NCI-H524 treated with DMSO at 0.1 percent for 48 hours (cell line): Measurements from ENCODE around the gene CADM1.

Experiments used
- DNase-seq: peaks from one replicate; lab custom pipeline; 2025; lab: John Stamatoyannopoulos, UW

Gene CADM1

GRCh38 chr11:115180272-115180671, 323.9 kb downstream of the CADM1 start:
- DNase-seq: peak; percentile 24

- no peak for DNase-seq
Measured at GRCh38 chr11:115179636-115180035, 324.6 kb downstream of the CADM1 start.

DNA sequence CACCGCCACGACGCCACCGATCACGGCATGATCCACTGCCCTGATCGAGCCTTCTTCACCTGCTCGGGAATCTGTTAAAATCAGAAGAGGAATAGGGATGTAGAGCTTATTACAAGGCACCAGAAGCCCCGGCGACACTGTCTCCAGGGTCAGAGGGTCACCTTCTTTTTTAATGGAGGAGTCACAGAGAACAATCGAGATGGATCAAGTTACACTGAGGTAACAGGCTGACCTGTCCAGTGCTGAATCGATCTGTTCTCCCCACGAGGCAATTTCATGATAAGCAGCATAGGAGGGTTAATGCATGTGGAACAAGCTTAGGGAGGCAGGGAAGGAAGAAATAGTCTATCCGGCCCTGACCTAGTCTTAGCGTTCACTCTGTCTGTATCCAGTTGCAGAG, 325.5 kb downstream of the CADM1 start:
- DNase-seq: no peak

DNA sequence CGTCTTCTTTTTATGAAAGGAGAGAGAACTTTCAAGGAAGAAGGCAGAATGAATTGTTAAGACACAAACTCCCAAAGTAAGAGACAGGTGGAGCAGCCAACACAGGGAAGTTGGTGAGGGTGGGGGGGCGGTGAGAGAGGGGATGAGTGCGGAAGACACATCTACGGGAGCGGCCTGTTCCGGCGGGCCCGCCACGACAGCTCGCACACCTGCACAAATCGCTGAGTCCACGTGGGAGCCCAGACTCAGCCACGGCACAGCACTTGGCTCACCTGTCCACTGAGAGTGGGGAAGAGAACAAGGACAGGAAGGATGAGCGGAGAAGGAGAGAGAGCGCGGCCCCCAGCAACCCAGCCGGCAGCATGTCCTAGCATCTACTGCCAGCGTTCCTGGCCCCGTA, 331.1 kb downstream of the CADM1 start:
- DNase-seq: no peak

GRCh38 chr11:115170133-115170815, 333.9 kb downstream of the CADM1 start:
- DNase-seq: no peak

- no peak for DNase-seq
Measured at GRCh38 chr11:115169251-115169650, 335.0 kb downstream of the CADM1 start.

DNA sequence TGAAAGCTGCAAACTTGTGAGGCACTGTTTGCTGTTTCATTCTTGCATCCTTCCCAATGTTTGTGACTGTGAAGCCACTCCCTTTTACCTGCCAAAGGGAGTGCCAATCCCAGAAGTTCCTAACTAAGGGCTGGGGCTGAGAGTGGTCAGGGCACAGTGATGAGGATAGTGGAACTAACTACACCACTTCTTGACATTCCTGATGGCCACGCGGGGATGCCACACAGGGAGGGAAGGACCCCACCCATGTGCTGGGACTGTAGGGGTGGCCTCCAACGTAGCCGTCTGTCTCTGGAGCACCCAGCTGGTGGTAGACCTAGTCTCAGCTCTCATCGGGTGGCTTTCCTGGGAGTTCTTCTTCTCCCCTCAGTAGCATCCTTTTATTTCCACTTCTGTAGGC, 335.5 kb downstream of the CADM1 start:
- no peak for DNase-seq

GRCh38 chr11:115168229-115168671, 336.0 kb downstream of the CADM1 start:
- no peak for DNase-seq

DNA sequence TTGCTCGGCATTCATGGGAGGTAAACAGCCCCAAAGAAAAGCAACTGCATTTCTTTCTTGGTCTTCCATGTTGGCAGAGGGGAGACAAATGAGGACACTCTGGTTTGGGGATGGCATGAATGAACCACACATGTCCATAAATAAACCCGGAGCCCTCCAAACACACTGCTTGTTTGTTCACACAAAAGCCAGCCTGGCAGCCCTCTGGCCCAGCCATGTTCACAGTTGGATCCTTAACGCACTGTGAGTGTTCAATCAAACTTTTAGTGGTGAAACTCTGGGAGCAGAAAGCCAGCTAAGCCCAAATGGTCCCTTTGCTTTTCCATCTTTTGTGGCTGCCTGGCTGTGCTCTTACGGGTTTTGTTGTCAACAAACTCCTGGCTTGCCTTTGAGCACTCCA, 336.8 kb downstream of the CADM1 start:
- no peak for DNase-seq

DNA sequence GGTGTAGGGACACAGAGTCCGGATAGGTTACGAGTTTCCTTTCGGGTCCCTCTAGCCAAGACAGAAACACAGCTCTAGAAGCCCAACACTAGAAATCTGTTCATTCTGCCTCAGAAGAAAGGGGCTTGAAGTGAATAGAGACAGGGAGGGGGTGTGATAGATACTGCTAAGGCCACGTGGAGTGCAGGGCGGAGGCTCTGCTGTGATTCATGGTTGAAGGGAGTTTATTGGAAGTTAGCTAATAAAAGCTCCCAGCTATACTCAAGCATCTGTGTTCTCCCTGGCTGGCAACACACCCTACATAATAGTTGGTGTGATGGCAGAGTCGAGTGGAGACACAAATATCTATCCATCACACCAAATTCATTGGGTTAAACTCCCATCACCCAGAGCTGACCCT, 337.4 kb downstream of the CADM1 start:
- no peak for DNase-seq

DNA sequence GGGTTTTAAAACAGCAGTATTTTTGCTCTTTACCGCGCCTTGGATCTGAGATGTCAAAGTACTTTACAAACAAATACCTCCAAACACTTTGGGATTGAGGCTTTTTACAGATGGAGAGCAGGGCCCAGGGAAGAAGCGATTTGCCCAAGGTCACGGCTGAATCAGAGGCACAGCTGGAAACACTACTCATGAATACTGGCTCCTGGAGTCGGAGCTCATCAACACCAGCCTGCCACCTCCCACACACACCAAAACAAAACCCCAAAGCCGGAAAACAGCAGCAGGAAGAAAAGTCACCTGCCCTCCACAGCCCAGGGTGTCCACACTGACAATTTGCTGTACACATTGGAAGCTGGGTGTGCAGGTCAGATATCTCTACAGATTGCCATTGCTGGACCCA, 339.4 kb downstream of the CADM1 start:
- no peak for DNase-seq

GRCh38 chr11:115162919-115163318, 341.3 kb downstream of the CADM1 start:
- DNase-seq: no peak

DNA sequence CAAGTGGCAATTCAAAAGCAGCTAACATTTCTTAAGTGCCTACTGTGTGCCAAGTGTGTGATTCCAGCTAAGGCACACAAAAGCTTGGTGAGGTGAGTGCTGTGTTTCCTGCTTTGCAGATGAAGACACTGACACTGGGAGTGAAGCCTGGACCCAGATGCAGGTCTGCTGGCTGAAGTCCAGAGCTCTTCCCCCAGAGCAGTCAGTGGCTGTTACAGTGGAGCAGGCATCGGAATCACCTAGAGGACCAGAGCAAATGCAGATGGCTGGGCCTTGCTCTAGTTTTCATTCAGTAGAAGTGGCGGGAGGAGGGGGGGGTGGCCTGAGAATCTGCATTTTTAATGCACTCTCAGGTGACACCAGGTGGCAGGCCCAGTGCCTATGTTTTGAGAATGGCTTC, 342.3 kb downstream of the CADM1 start:
- DNase-seq: no peak

- peak; percentile 68 for DNase-seq
Measured at GRCh38 chr11:115159207-115159606, 345.0 kb downstream of the CADM1 start.

DNA sequence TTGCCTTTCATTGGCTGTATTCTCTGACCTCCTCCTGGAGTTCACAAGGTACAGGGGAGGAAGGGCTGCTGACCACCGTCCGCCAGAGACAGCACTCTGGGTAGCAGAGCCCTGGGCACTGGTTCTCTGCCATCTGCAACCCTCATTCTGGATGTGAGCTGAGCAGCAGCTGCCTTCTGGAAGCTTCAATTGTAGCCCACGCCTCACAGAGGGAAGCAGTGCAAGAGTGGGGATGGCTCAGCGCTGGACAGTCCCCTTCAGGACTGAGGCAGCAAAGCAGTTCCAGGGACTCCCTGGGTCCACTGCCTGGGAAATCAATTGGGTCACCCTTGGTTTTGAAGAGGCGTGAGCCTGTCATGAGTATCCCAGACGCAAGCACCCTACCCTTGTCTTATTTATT, 346.2 kb downstream of the CADM1 start:
- no peak for DNase-seq

- no peak for DNase-seq
Measured at GRCh38 chr11:115157247-115157646, 347.0 kb downstream of the CADM1 start.

GRCh38 chr11:115155978-115156377, 348.2 kb downstream of the CADM1 start:
- DNase-seq: no peak

DNA sequence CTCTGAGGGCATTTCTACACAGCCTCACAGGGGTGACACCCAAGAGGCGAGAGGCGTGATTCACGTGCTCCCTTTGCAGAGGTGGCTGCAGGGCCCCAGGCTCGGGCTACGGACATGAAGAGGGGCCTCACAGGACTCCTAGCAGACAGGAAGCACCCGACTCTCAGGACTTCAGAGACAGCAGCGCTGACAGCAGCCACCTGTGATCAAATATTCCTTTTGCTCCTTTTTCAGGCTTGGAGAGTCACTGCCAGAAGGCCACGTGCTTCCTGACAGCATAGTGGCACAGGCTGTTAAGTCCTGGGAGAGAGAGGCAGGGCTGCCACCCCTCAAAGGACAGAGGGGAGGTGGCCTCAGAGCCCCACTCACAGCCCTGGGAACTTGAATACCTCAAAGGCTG, 348.9 kb downstream of the CADM1 start:
- DNase-seq: no peak

- no peak for DNase-seq
Measured at GRCh38 chr11:115154355-115154736, 349.9 kb downstream of the CADM1 start.

- no peak for DNase-seq
Measured at GRCh38 chr11:115153731-115154354, 350.4 kb downstream of the CADM1 start.

- no peak for DNase-seq
Measured at GRCh38 chr11:115153135-115153534, 351.1 kb downstream of the CADM1 start.

DNA sequence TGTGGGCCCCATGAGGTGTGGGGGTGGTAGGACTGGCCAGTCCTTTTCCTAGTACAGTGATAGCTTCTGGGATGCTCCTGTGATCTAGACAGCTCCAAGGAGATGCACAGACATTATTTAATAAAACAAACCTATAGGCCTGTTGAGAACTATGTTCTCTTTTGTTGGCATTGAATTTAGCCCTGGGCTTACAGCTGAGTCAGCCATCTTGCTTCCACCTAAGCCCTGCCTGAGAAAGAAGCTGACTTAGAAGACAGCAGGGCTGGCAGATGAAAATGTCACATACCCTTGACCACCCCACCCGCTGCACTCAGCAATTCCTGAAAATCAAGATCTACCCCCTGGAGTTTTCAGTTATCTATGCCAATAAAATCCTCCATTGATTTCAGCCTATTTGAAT, 353.2 kb downstream of the CADM1 start:
- no peak for DNase-seq

DNA sequence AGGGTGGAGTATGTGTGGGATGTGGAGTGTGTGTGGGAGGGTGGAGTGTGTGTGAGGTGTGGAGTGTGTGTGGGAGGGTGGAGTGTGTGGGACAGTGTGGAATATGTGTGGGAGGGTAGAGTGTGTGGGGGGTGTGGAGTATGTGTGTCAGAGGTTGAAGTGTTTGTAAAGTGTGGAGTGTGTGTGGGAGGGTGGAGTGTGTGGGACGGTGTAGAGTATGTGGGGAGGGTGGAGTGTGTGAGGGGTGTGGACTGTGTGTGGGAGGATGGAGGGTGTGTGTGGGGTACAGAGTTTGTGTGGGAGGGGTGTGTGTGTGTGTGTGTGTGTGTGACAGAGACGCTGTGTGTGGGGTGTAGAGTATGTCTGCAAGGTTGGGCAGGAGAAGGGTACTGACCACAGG, 355.5 kb downstream of the CADM1 start:
- no peak for DNase-seq

DNA sequence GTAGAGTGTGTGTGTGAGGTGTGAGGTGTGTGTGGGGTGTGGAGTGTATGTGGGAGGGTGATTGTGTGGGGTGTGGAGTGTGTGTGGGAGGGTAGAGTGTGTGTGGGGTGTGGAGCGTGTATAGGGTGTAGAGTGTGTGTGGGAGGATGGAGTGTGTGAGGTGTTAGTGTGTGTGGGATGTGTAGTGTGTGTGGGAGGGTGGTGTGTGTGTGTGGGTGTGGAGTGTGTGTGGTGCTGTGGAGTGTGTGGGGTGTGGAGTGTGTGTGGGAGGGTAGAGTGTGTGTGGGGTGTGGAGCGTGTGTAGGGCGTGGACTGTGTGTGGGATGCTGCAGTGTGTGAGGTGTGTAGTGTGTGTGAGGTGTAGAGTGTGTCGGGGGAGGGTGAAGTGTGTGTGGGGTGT, 356.1 kb downstream of the CADM1 start:
- no peak for DNase-seq
